ENCODE measurements around the gene MRPL2.

Gene MRPL2

GRCh38 chr6:43020052-43020705, 39.1 kb downstream of the MRPL2 start:
- TF ChIP-seq, protein P1, sequence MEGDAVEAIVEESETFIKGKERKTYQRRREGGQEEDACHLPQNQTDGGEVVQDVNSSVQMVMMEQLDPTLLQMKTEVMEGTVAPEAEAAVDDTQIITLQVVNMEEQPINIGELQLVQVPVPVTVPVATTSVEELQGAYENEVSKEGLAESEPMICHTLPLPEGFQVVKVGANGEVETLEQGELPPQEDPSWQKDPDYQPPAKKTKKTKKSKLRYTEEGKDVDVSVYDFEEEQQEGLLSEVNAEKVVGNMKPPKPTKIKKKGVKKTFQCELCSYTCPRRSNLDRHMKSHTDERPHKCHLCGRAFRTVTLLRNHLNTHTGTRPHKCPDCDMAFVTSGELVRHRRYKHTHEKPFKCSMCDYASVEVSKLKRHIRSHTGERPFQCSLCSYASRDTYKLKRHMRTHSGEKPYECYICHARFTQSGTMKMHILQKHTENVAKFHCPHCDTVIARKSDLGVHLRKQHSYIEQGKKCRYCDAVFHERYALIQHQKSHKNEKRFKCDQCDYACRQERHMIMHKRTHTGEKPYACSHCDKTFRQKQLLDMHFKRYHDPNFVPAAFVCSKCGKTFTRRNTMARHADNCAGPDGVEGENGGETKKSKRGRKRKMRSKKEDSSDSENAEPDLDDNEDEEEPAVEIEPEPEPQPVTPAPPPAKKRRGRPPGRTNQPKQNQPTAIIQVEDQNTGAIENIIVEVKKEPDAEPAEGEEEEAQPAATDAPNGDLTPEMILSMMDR (IDR thresholded peaks at IDR 0.05): no peak

GRCh38 chr6:43019152-43019551, 40.1 kb downstream of the MRPL2 start:
- TF ChIP-seq, protein P1 (IDR thresholded peaks at IDR 0.05): no peak

- TF ChIP-seq, protein P1 (IDR thresholded peaks at IDR 0.05): no peak
Observed at GRCh38 chr6:43016943-43017334, 42.3 kb downstream of the MRPL2 start.

GRCh38 chr6:43016176-43016942, 42.9 kb downstream of the MRPL2 start:
- TF ChIP-seq, protein P1 (IDR thresholded peaks at IDR 0.05): no peak

DNA sequence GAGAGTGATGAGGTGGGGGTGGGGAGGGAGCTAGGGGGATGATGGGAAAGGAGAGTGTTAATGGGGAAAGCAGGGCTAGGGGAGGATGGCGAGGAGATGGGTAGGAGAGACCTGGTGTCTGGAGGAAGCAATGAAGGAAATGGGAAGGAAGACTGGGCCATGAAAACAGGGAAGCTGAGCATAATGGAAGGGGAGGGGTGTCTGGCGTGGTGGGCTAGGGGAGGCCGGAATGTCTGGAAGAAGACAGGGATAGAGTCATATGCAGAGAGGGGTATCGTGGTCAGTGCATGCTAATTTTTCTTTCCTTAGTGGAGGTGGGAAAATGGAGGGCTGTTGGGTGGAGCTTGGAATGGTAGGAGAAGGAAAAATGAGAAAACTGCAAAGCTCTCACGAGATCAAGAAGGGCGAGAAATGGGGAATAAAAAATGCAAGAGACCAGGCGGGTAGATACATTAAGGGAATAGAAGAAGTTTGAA, 44.8 kb downstream of the MRPL2 start:
- TF ChIP-seq, protein P1 (IDR thresholded peaks at IDR 0.05): no peak

GRCh38 chr6:43013843-43014433, 45.3 kb downstream of the MRPL2 start, which contains the start of the genes KLHDC3 and MEA1:
KLHDC3 (plus strand) TSS chr6:43014249; CDS start chr6:43017193, 2,944 bp downstream.
MEA1 (minus strand) TSS chr6:43013946; CDS start chr6:43013813, 133 bp downstream.
- TF ChIP-seq, protein P1 (IDR thresholded peaks at IDR 0.05): no peak

- TF ChIP-seq, protein P1 (IDR thresholded peaks at IDR 0.05): no peak
Observed at GRCh38 chr6:43013097-43013842, 46.0 kb downstream of the MRPL2 start.

Measured in LNCAP (cell line).